Right atrium auricular region (tissue), 2 donors: ENCODE results near the gene PMF1. TPM values are rescaled to one million over a fixed set of nuclear protein-coding genes. Genes with fewer than 3 reads are reported as not detected.

Experiments
- DNase-seq: peaks from one replicate; pipeline ENCODE4 v3.0.0-alpha.2; 2019; ENCODE audit warnings: low spot score
- H3K27ac ChIP-seq, 2 donors: fragments of 200-600 bp; sonication (generic); 1 replicate in 1 of 2; 2 replicates in 1 of 2; pipeline ENCODE4 v1.5.1; 2016 to 2019
- H3K27me3 ChIP-seq, 2 donors: fragments of 200-600 bp; sonication (generic); one replicate each; pipeline versions ENCODE4 v1.5.1 to v1.6.0; 2017 to 2019
- H3K36me3 ChIP-seq: fragments of 200-600 bp; sonication (generic); one replicate; pipeline ENCODE4 v1.5.1; 2016
- H3K4me1 ChIP-seq, 2 donors: fragments of 200-600 bp; sonication (generic); one replicate each; pipeline versions ENCODE4 v1.5.1 to v1.6.0; 2017 to 2019
- H3K4me3 ChIP-seq, 2 donors: fragments of 200-600 bp; sonication (generic); 1 replicate in 1 of 2; 2 replicates in 1 of 2; pipeline ENCODE4 v1.5.1; 2017 to 2019; ENCODE audit warnings: mild to moderate bottlenecking in 1 of 2, moderate library complexity in 1 of 2
- H3K9me3 ChIP-seq, 2 donors: fragments of 200-600 bp; sonication (generic); one replicate each; pipeline ENCODE4 v1.5.1; 2019
- total RNA-seq, 2 donors: library from RNA; depleted of rRNA; stranded (reverse); fragments of >200 nt; gene quantifications; one replicate each; pipeline ENCODE4 v1.1.0, GENCODE V29; 2016
- TF ChIP-seq, protein P1 (sequence below), 2 donors: fragments of 200-600 bp; sonication (generic); IDR thresholded peaks; one replicate each; pipeline ENCODE4 v1.5.1; 2019; ENCODE audit warnings: antibody characterized with exemption in 2 of 2

Gene PMF1, protein sequence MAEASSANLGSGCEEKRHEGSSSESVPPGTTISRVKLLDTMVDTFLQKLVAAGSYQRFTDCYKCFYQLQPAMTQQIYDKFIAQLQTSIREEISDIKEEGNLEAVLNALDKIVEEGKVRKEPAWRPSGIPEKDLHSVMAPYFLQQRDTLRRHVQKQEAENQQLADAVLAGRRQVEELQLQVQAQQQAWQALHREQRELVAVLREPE
- total RNA-seq, result 10 to 100 TPM; 81.8 to 88.3 TPM

DNA sequence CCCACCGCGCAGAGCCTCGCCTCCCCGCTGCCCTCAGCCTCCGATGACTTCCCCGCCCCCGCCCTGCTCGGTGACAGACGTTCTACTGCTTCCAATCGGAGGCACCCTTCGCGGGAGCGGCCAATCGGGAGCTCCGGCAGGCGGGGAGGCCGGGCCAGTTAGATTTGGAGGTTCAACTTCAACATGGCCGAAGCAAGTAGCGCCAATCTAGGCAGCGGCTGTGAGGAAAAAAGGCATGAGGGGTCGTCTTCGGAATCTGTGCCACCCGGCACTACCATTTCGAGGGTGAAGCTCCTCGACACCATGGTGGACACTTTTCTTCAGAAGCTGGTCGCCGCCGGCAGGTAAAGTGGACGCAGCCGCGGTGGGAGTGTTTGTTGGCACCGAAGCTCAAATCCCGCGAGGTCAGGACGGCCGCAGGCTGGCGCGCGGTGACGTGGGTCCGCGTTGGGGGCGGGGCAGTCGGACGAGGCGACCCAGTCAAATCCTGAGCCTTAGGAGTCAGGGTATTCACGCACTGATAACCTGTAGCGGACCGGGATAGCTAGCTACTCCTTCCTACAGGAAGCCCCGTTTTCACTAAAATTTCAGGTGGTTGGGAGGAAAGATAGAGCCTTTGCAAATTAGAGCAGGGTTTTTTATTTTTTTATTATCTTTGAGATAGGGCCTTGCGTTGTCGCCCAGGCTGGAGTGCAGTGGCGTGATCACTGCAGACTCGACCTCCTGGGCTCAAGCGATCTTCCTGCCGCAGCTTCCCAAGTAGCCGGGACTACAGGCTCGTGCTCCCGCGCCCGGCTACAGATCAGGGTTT, at the start of gene PMF1:
Gene PMF1 (plus strand): TSS at position 175 of the 811 bp plus-strand sequence. CDS start 9 bp downstream, at position 184.
- peak; percentile 99 for DNase-seq
- Histone ChIP-seq H3K4me3 (peak within 1 kb of the TSS; percentile 57 to 61), H3K36me3 (peaks cover 20% of the 10 kb centered on the region)

DNA sequence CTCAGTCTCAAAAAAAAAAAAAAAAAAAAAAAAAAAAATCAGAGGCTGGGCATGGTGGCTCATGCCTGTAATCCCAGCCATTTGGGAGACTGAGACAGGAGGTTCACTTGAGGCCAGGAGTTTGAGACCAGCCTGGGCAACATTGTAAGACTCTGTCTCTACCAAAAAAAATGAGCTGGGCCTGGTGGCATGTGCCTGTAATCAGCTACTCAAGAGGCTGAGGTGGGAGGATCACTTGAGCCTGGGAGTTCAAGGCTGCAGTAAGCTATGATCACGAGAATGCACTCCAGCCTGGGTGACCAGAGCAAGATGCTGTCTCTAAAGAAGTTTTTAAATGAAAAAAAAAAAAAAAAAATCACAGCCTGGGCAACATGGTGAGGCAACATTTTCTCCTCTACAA, 49.1 kb upstream of the PMF1 start:
- Histone ChIP-seq H3K4me1 (peaks cover 0 to 29% of the 10 kb centered on the region in 2 donors), H3K27ac (no peak overlapping the region), H3K4me3 (no peak overlapping the region), H3K9me3 (no peaks in the 10 kb centered on the region), H3K36me3 (no peaks in the 10 kb centered on the region), H3K27me3 (no peaks in the 10 kb centered on the region)
- no peak for DNase-seq
- TF ChIP-seq, protein P1, sequence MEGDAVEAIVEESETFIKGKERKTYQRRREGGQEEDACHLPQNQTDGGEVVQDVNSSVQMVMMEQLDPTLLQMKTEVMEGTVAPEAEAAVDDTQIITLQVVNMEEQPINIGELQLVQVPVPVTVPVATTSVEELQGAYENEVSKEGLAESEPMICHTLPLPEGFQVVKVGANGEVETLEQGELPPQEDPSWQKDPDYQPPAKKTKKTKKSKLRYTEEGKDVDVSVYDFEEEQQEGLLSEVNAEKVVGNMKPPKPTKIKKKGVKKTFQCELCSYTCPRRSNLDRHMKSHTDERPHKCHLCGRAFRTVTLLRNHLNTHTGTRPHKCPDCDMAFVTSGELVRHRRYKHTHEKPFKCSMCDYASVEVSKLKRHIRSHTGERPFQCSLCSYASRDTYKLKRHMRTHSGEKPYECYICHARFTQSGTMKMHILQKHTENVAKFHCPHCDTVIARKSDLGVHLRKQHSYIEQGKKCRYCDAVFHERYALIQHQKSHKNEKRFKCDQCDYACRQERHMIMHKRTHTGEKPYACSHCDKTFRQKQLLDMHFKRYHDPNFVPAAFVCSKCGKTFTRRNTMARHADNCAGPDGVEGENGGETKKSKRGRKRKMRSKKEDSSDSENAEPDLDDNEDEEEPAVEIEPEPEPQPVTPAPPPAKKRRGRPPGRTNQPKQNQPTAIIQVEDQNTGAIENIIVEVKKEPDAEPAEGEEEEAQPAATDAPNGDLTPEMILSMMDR (IDR thresholded peaks at IDR 0.05), result no peak

More for the DNA sequence above, at the start of gene PMF1:
- H3K4me1 ChIP-seq, result peaks cover 0 to 28% of the 10 kb centered on the region in 2 donors
- peak within 1 kb of the TSS; percentile 91 to 93 for H3K27ac ChIP-seq
- TF ChIP-seq, protein P1 (IDR thresholded peaks at IDR 0.05), result peak in 1 of 2 donors; percentile 9
- H3K9me3 ChIP-seq, result no peaks in the 10 kb centered on the region
- H3K27me3 ChIP-seq, result no peaks in the 10 kb centered on the region

DNA sequence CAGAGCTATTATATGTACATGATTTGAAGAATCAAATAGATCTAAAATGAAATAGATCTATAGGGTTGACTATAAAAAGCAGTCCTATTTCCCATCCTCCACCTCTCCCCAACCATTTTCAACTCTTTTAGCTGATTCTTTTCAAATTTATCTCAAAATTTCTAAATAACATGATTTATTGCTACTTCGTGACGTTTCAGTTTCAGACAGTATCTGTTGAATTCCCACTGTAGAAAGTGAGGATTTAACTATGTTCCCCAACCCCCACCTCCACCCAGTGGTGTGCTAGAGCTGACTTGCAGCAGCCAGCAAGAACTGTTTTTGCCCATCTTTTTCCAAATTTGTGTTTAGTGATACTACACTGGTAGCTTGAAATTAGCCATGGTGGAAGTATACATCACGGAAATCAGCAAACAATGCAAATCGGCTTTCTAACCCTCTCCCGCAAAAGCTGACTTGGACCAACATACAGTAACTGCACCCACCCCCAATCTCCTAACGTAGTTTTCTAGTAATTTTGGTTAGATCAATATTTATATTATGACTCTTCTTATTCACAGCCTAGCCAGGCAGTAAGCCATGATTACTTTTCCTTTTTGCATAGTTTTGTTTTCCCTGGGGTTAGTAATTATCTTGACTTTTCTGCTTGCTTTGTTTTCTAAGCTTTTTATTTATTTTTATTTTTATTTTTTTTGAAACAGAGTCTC, 48.5 kb upstream of the PMF1 start:
- TF ChIP-seq, protein P1 (IDR thresholded peaks at IDR 0.05), result no peak
- Histone ChIP-seq H3K36me3 (no peaks in the 10 kb centered on the region), H3K4me1 (peaks cover 0 to 29% of the 10 kb centered on the region in 2 donors), H3K9me3 (no peaks in the 10 kb centered on the region), H3K4me3 (no peak overlapping the region), H3K27me3 (no peaks in the 10 kb centered on the region), H3K27ac (no peak overlapping the region)
- DNase-seq, result no peak

DNA sequence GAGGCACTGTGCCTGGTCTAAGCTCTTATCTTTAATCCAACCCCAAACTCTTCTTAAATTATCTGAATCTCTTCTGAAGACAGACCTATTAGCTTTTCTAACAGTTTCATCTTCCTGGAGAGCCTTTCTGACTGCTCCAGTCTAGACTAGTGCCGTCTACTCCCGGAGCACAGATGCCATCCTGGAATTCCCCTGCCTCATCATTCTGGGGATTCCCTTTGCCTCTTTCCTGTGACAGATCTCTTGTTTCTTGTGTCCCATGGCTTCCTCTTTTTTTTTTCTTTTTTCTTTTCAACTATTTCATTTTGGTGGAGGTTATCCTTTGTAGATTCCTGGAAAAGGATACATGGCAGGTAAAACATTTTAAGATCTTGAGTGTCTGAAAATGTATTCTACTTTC, 47.7 kb upstream of the PMF1 start:
- Histone ChIP-seq H3K4me1 (peaks cover 0 to 26% of the 10 kb centered on the region in 2 donors), H3K4me3 (no peak overlapping the region), H3K27ac (no peak overlapping the region), H3K9me3 (no peaks in the 10 kb centered on the region), H3K36me3 (no peaks in the 10 kb centered on the region), H3K27me3 (no peaks in the 10 kb centered on the region)
- TF ChIP-seq, protein P1 (IDR thresholded peaks at IDR 0.05), result no peak
- DNase-seq, result no peak

DNA sequence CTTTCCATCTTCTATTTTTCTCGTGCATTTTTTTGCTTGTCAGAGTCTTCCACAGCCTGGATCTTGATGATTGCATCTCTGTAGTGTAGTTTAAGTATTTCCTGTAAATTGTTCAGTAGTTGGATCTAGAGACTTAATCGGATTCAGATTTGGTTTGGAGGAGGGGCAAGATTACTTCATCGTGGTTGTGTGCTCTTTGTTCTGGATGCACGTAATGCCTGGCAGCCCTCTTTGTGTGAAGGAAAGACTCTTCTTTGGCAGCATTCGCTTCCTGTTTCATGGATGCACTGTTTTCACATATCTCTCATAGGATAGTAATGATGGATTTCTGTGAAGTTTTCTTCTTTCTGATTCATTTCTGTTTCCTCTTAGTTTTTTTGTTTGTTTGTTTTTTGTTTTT, 45.3 kb upstream of the PMF1 start:
- no peak for DNase-seq
- TF ChIP-seq, protein P1 (IDR thresholded peaks at IDR 0.05), result no peak
- H3K36me3 ChIP-seq, result no peaks in the 10 kb centered on the region
- H3K4me1 ChIP-seq, result peaks cover 0 to 6% of the 10 kb centered on the region in 2 donors
- H3K9me3 ChIP-seq, result no peaks in the 10 kb centered on the region
- H3K27ac ChIP-seq, result no peak overlapping the region
- no peaks in the 10 kb centered on the region for H3K27me3 ChIP-seq
- H3K4me3 ChIP-seq, result no peak overlapping the region
